Measurements from ENCODE around the gene CERS5. TPM values are rescaled to one million over a fixed set of nuclear protein-coding genes. Genes with fewer than 3 reads are reported as not detected.

Gene CERS5
- polyA plus RNA-seq, 1 donor (not counting 4 experiments of a cell fraction or from before 2014, with no cell fraction given): 72.3 TPM

DNA sequence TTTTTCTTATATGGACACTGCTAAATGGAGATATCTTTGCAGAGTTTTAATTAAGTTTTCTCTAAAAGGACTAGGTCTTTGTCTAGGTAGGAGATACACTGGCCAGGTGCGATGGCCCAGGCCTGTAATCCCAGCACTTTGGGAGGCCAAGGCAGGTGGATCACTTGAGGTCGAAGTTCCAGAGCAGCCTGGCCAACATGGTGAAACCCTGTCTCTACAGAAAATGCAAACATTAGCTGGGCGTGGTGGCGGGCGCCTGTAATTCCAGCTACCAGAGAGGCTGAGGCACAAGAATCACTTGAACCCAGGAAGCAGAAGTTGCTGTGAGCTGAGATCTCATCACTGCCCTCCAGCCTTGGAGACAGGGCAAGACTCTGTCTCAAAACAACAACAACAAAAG, 17.1 kb upstream of the CERS5 start:
- peaks cover 43% of the 10 kb centered on the region for H3K79me2 ChIP-seq (ENCODE audit: control insufficient read depth, insufficient read depth, low read length)
- dilution Hi-C loops (cut with MboI; ENCODE audit: extremely low pct_ligation_motif_present, low sequenced_read_pairs): no loop called here
- DNase-seq (ENCODE audit: low read depth, low spot score): no peak

GRCh38 chr12:50182461-50182860, 15.3 kb upstream of the CERS5 start:
- no peak for FAIRE-seq
- no peak overlapping the region for H3K27ac ChIP-seq (ENCODE audit: control insufficient read depth, insufficient read depth, low read length)
- DNase-seq (ENCODE audit: low read depth, low spot score): no peak
- H2AFZ ChIP-seq (ENCODE audit: control insufficient read depth, low read length): no peak overlapping the region
- H3K36me3 ChIP-seq (ENCODE audit: control insufficient read depth in 2 of 2, extremely low read depth in 1 of 2, insufficient read depth in 2 of 2, low read length in 2 of 2): peaks cover 31 to 52% of the 10 kb centered on the region in 2 experiments
- dilution Hi-C loops (cut with MboI; ENCODE audit: extremely low pct_ligation_motif_present, low sequenced_read_pairs): no loop called here
- peaks cover 24% of the 10 kb centered on the region for H3K4me1 ChIP-seq (ENCODE audit: control insufficient read depth, extremely low read depth, insufficient read depth, low read length)
- no peaks in the 10 kb centered on the region for H3K9me3 ChIP-seq (ENCODE audit: control insufficient read depth, low read depth, low read length)
- H3K4me3 ChIP-seq (ENCODE audit: control insufficient read depth in 2 of 3, extremely low read depth in 1 of 3, insufficient read depth in 2 of 3, low read depth in 1 of 3, low read length in 3 of 3): no peak overlapping the region
- peaks cover 32% of the 10 kb centered on the region for H3K79me2 ChIP-seq (ENCODE audit: control insufficient read depth, insufficient read depth, low read length)
- H3K9me1 ChIP-seq (ENCODE audit: control insufficient read depth, extremely low read depth, insufficient read depth, low read length): peaks cover 5% of the 10 kb centered on the region
- H3K9ac ChIP-seq (ENCODE audit: control insufficient read depth, extremely low read depth, insufficient read depth, low read length): no peak overlapping the region
- H4K20me1 ChIP-seq (ENCODE audit: control insufficient read depth, extremely low read depth, insufficient read depth, low read length): no peaks in the 10 kb centered on the region
- H3K27me3 ChIP-seq (ENCODE audit: control insufficient read depth, extremely low read depth, insufficient read depth, low read length): no peaks in the 10 kb centered on the region
- no peak overlapping the region for H3K4me2 ChIP-seq (ENCODE audit: control insufficient read depth, extremely low read depth, insufficient read depth, low read depth, low read length)
- no peak for TF ChIP-seq EZH2 (IDR thresholded peaks at IDR 0.05; ENCODE audit: low read length)
- no peak for TF ChIP-seq CTCF (optimal IDR thresholded peaks at IDR 0.05 in 1 of 3, IDR thresholded peaks at IDR 0.05 in 1 of 3, conservative IDR thresholded peaks at IDR 0.05 in 1 of 3; ENCODE audit: extremely low read depth in 1 of 3, insufficient read depth in 2 of 3, low read length in 3 of 3)

More for the DNA sequence above, 17.1 kb upstream of the CERS5 start:
- no peak overlapping the region for H3K9ac ChIP-seq (ENCODE audit: control insufficient read depth, extremely low read depth, insufficient read depth, low read length)
- H3K27me3 ChIP-seq (ENCODE audit: control insufficient read depth, extremely low read depth, insufficient read depth, low read length): no peaks in the 10 kb centered on the region
- TF ChIP-seq EZH2 (IDR thresholded peaks at IDR 0.05; ENCODE audit: low read length) (no peak), CTCF (optimal IDR thresholded peaks at IDR 0.05 in 1 of 3, IDR thresholded peaks at IDR 0.05 in 1 of 3, conservative IDR thresholded peaks at IDR 0.05 in 1 of 3; ENCODE audit: extremely low read depth in 1 of 3, insufficient read depth in 2 of 3, low read length in 3 of 3) (no peak)
- H3K9me1 ChIP-seq (ENCODE audit: control insufficient read depth, extremely low read depth, insufficient read depth, low read length): peaks cover 7% of the 10 kb centered on the region
- no peak overlapping the region for H3K4me3 ChIP-seq (ENCODE audit: control insufficient read depth in 2 of 3, extremely low read depth in 1 of 3, insufficient read depth in 2 of 3, low read depth in 1 of 3, low read length in 3 of 3)
- H3K36me3 ChIP-seq (ENCODE audit: control insufficient read depth in 2 of 2, extremely low read depth in 1 of 2, insufficient read depth in 2 of 2, low read length in 2 of 2): peaks cover 36 to 58% of the 10 kb centered on the region in 2 experiments
- H3K9me3 ChIP-seq (ENCODE audit: control insufficient read depth, low read depth, low read length): no peaks in the 10 kb centered on the region
- no peak overlapping the region for H2AFZ ChIP-seq (ENCODE audit: control insufficient read depth, low read length)
- H3K4me2 ChIP-seq (ENCODE audit: control insufficient read depth, extremely low read depth, insufficient read depth, low read depth, low read length): no peak overlapping the region
- H3K27ac ChIP-seq (ENCODE audit: control insufficient read depth, insufficient read depth, low read length): no peak overlapping the region
- peaks cover 42% of the 10 kb centered on the region for H3K4me1 ChIP-seq (ENCODE audit: control insufficient read depth, extremely low read depth, insufficient read depth, low read length)
- FAIRE-seq: no peak
- no peaks in the 10 kb centered on the region for H4K20me1 ChIP-seq (ENCODE audit: control insufficient read depth, extremely low read depth, insufficient read depth, low read length)

Measured in keratinocyte (primary cell).